PFSK-1 (cell line): Measurements from ENCODE around the gene ADAMTS17.

Experiments used
- POLR2AphosphoS5 ChIP-seq: IDR thresholded peaks from 2 replicates; pipeline ENCODE4 v1.6.1; 2012; ENCODE audit warnings: low read depth, mild to moderate bottlenecking, control low read depth, low read length, moderate library complexity
- SIN3A ChIP-seq: IDR thresholded peaks from 2 replicates; pipeline ENCODE4 v1.6.1; 2012; ENCODE audit warnings: mild to moderate bottlenecking, low read length, moderate library complexity, borderline replicate concordance; ENCODE audit not compliant: insufficient read depth
- TF ChIP-seq, protein P1 (sequence below), 2 experiments: IDR thresholded peaks; 2 replicates each; pipeline versions ENCODE4 v1.6.1 to v1.8.0; 2011 to 2012; ENCODE audit warnings: low read depth in 2 of 2, low read length in 2 of 2, control low read depth in 1 of 2, inconsistent platforms in 1 of 2, mild to moderate bottlenecking in 1 of 2, moderate library complexity in 1 of 2; ENCODE audit not compliant: insufficient read depth in 1 of 2

DNA sequence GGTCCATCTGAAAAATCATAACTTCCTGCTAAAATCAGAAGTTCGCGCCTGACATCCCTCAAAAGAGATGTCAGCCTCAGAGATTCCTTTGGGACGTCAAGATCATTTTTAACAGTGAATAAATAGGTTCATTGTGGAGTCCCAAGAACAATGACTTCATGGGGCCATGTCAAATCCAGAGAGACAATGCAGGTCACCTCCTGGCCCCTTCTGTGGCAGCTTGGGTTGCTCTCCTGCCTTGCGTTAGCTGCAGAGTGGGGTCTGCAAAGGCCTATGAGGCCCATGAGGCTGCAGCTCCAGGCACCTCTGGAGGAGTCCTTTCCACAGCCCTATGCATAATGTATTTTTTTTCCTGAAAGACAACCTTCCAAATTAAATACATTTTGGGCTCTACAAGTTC lies 282.3 kb downstream of the ADAMTS17 start:
- TF ChIP-seq POLR2AphosphoS5 (no peak), SIN3A (no peak)
- TF ChIP-seq, protein P1, sequence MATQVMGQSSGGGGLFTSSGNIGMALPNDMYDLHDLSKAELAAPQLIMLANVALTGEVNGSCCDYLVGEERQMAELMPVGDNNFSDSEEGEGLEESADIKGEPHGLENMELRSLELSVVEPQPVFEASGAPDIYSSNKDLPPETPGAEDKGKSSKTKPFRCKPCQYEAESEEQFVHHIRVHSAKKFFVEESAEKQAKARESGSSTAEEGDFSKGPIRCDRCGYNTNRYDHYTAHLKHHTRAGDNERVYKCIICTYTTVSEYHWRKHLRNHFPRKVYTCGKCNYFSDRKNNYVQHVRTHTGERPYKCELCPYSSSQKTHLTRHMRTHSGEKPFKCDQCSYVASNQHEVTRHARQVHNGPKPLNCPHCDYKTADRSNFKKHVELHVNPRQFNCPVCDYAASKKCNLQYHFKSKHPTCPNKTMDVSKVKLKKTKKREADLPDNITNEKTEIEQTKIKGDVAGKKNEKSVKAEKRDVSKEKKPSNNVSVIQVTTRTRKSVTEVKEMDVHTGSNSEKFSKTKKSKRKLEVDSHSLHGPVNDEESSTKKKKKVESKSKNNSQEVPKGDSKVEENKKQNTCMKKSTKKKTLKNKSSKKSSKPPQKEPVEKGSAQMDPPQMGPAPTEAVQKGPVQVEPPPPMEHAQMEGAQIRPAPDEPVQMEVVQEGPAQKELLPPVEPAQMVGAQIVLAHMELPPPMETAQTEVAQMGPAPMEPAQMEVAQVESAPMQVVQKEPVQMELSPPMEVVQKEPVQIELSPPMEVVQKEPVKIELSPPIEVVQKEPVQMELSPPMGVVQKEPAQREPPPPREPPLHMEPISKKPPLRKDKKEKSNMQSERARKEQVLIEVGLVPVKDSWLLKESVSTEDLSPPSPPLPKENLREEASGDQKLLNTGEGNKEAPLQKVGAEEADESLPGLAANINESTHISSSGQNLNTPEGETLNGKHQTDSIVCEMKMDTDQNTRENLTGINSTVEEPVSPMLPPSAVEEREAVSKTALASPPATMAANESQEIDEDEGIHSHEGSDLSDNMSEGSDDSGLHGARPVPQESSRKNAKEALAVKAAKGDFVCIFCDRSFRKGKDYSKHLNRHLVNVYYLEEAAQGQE (IDR thresholded peaks at IDR 0.05; ENCODE audit: insufficient read depth in 1 of 2, low read depth in 2 of 2, low read length in 2 of 2): no peak
